ENCODE measurements around the gene IRF2BPL. TPM values are rescaled to one million over a fixed set of nuclear protein-coding genes. Genes with fewer than 3 reads are reported as not detected.
A peak's percentile ranks its signal among the peaks of the same experiment; 100 is the strongest.

IRF2BPL gene
- total and polyA plus RNA-seq, 9 of the 15 experiments (the other 6 are each of a cell fraction or from before 2014, with no cell fraction given) = 0.52 to 21.6 (median 2.5) TPM

GRCh38 chr14:77053046-77053841, 24.7 kb upstream of the IRF2BPL start:
- Histone ChIP-seq H3K36me3 (ENCODE audit: control insufficient read depth, insufficient read depth, low read length) (no peaks in the 10 kb centered on the region), H3K9me1 (ENCODE audit: control insufficient read depth, insufficient read depth, low read length) (no peaks in the 10 kb centered on the region), H3K9ac (ENCODE audit: insufficient read depth in 1 of 2, low read depth in 2 of 2, low read length in 2 of 2) (no peak overlapping the region), H3K4me2 (ENCODE audit: insufficient read depth, low read length) (no peak overlapping the region), H4K20me1 (replicated peaks; ENCODE audit: control insufficient read depth, insufficient read depth, low read length) (no peaks in the 10 kb centered on the region), H3K4me1 (replicated peaks in 1 of 2; ENCODE audit: control insufficient read depth in 2 of 2, insufficient read depth in 2 of 2, low read length in 2 of 2) (peaks cover 1 to 8% of the 10 kb centered on the region in 2 experiments; a peak in 3 of 5 replicates), H2AFZ (ENCODE audit: low read depth, low read length) (no peak overlapping the region), H3K27me3 (ENCODE audit: control insufficient read depth in 2 of 2, insufficient read depth in 2 of 2, low read length in 2 of 2) (no peaks in the 10 kb centered on the region), H3K79me2 (ENCODE audit: control insufficient read depth, insufficient read depth, low read length) (no peaks in the 10 kb centered on the region), H3K9me3 (replicated peaks; ENCODE audit: control insufficient read depth, insufficient read depth, low read depth, low read length) (no peaks in the 10 kb centered on the region), H3K27ac (ENCODE audit: extremely low read depth, low read depth, low read length) (no peak overlapping the region), H3K4me3 (no peak overlapping the region)
- peak; percentile 95 for ATAC-seq
- DNase-seq (ENCODE audit: extremely low read depth in 1 of 4, low spot score in 3 of 4) = peak; percentile 71 to 78 (median 74)
- POLR2A ChIA-PET = interaction anchor here (1.4 kb wide), 1 partner anchor 14 kb away, joined by 4 read pairs; no protein-coding TSS in a partner anchor
- in situ Hi-C loops (cut with MboI) = loop anchor here (25.0 kb wide), 1 partner anchor 341 kb away; no protein-coding TSS in a partner anchor
- FAIRE-seq = peak; percentile 6
- CTCF ChIA-PET (ENCODE audit: low intra/inter-chr PET ratio) = interaction anchor here (0.8 to 2.5 kb wide), 3 partner anchors 11 to 177 kb away, joined by 3 to 28 read pairs (median 8); no protein-coding TSS in a partner anchor
- WGBS (ENCODE audit: insufficient coverage, low coverage, missing lambda C conversion rate) = 18% methylated on average over 20 of the region's 21 CpGs
- BruUV-seq (replicated peaks) = no TSS peak
- intact Hi-C loops (cut with micrococcal nuclease) = loop anchor here (1.0 to 5.0 kb wide), 3 partner anchors 41 to 140 kb away; no protein-coding TSS in a partner anchor
- TF ChIP-seq ATF7 (IDR thresholded peaks at IDR 0.05) = peak; percentile 22; the same call in 1 of the 2 replicates
- no peak for TF ChIP-seq HDAC8 (tag; IDR thresholded peaks at IDR 0.05)
- no peak for TF ChIP-seq ZNF174 (CRISPR knock-in tag; IDR thresholded peaks at IDR 0.05)
- TF ChIP-seq HMBOX1 (IDR thresholded peaks at IDR 0.05) = no peak
- no peak for TF ChIP-seq RBBP5 (IDR thresholded peaks at IDR 0.05; ENCODE audit: borderline replicate concordance, insufficient read depth, low read length, poor library complexity, severe bottlenecking)
- TF ChIP-seq ZNF316 (IDR thresholded peaks at IDR 0.05) = no peak
- TF ChIP-seq, protein P1, sequence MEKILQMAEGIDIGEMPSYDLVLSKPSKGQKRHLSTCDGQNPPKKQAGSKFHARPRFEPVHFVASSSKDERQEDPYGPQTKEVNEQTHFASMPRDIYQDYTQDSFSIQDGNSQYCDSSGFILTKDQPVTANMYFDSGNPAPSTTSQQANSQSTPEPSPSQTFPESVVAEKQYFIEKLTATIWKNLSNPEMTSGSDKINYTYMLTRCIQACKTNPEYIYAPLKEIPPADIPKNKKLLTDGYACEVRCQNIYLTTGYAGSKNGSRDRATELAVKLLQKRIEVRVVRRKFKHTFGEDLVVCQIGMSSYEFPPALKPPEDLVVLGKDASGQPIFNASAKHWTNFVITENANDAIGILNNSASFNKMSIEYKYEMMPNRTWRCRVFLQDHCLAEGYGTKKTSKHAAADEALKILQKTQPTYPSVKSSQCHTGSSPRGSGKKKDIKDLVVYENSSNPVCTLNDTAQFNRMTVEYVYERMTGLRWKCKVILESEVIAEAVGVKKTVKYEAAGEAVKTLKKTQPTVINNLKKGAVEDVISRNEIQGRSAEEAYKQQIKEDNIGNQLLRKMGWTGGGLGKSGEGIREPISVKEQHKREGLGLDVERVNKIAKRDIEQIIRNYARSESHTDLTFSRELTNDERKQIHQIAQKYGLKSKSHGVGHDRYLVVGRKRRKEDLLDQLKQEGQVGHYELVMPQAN (IDR thresholded peaks at IDR 0.05; ENCODE audit: borderline replicate concordance) = no peak
- TF ChIP-seq MTF1 (CRISPR knock-in tag; IDR thresholded peaks at IDR 0.05; ENCODE audit: borderline replicate concordance) = no peak
- TF ChIP-seq, protein P2, sequence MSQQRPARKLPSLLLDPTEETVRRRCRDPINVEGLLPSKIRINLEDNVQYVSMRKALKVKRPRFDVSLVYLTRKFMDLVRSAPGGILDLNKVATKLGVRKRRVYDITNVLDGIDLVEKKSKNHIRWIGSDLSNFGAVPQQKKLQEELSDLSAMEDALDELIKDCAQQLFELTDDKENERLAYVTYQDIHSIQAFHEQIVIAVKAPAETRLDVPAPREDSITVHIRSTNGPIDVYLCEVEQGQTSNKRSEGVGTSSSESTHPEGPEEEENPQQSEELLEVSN (IDR thresholded peaks at IDR 0.05; ENCODE audit: borderline replicate concordance in 1 of 2, extremely low read depth in 1 of 2, insufficient read depth in 1 of 2, insufficient read length in 1 of 2, low read depth in 1 of 2, low read length in 1 of 2, poor library complexity in 1 of 2, severe bottlenecking in 1 of 2) = no peak
- no peak for TF ChIP-seq ZNF444 (CRISPR knock-in tag; IDR thresholded peaks at IDR 0.05)
- no peak for TF ChIP-seq ZBTB26 (CRISPR knock-in tag; IDR thresholded peaks at IDR 0.05)
- TF ChIP-seq PHF21A (IDR thresholded peaks at IDR 0.05; ENCODE audit: borderline replicate concordance, low read depth) = no peak
- TF ChIP-seq PHF8 (IDR thresholded peaks at IDR 0.05; ENCODE audit: borderline replicate concordance, low read length) = no peak
- no peak for TF ChIP-seq ZNF780A (CRISPR knock-in tag; IDR thresholded peaks at IDR 0.05)
- no peak for TF ChIP-seq CAMTA2 (CRISPR knock-in tag; conservative IDR thresholded peaks at IDR 0.05)
- peak; percentile 50; the same call in 1 of the 2 replicates for TF ChIP-seq RB1 (IDR thresholded peaks at IDR 0.05; ENCODE audit: low read depth)

Data from K562 (cell line).